GM12864 (cell line): ENCODE data around the gene STMN1.

Experiments
- DNase-seq: peaks from one replicate; pipeline ENCODE4 v3.0.0-alpha.2; 2011; ENCODE audit warnings: low read depth
- H3K4me3 ChIP-seq: 2 replicates; pipeline ENCODE4 v1.5.1; 2011; ENCODE audit warnings: mild to moderate bottlenecking, low read depth, low read length, control low read depth
- TF ChIP-seq, protein P1 (sequence below): IDR thresholded peaks from 2 replicates; pipeline ENCODE4 v1.5.1; 2011; ENCODE audit warnings: low read depth, mild to moderate bottlenecking, moderate library complexity, low read length, control low read depth, inconsistent platforms; ENCODE audit errors: missing control alignments

STMN1 gene

DNA sequence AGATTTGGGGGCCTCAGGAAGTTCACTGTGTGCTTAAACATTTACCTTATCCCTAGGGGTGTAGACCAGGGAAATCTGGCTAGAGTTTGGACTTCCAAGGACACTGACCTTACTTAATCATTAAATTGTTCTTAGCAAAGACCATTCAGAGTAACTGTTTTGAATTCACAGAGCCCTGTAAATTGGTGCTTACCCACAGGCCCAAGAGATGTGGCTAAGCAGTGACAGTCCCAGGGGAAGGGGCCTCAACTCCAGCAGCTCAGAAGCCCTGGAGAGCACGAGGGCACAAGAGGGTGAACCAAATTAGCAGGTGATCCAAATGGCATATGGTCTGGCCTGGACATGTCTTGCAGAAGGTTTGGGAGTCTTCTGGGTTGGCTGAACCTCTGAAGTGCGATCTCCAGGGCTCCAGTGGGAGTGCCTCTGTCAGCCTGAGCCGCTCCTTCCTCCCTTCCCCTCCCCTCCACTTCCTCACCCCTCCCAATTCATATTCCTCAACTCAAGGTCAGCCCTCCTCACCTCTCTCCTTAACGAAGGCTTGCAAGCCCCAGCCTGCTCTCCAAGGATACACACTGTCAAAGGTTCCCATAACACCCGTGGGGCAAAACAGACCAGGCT, 35.0 kb downstream of the STMN1 start:
- H3K4me3 ChIP-seq, result no peak overlapping the region
- TF ChIP-seq, protein P1, sequence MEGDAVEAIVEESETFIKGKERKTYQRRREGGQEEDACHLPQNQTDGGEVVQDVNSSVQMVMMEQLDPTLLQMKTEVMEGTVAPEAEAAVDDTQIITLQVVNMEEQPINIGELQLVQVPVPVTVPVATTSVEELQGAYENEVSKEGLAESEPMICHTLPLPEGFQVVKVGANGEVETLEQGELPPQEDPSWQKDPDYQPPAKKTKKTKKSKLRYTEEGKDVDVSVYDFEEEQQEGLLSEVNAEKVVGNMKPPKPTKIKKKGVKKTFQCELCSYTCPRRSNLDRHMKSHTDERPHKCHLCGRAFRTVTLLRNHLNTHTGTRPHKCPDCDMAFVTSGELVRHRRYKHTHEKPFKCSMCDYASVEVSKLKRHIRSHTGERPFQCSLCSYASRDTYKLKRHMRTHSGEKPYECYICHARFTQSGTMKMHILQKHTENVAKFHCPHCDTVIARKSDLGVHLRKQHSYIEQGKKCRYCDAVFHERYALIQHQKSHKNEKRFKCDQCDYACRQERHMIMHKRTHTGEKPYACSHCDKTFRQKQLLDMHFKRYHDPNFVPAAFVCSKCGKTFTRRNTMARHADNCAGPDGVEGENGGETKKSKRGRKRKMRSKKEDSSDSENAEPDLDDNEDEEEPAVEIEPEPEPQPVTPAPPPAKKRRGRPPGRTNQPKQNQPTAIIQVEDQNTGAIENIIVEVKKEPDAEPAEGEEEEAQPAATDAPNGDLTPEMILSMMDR, result no peak
- no peak for DNase-seq

GRCh38 chr1:25870614-25871013, 35.6 kb downstream of the STMN1 start:
- H3K4me3 ChIP-seq, result no peak overlapping the region
- no peak for DNase-seq
- TF ChIP-seq, protein P1, result no peak

DNA sequence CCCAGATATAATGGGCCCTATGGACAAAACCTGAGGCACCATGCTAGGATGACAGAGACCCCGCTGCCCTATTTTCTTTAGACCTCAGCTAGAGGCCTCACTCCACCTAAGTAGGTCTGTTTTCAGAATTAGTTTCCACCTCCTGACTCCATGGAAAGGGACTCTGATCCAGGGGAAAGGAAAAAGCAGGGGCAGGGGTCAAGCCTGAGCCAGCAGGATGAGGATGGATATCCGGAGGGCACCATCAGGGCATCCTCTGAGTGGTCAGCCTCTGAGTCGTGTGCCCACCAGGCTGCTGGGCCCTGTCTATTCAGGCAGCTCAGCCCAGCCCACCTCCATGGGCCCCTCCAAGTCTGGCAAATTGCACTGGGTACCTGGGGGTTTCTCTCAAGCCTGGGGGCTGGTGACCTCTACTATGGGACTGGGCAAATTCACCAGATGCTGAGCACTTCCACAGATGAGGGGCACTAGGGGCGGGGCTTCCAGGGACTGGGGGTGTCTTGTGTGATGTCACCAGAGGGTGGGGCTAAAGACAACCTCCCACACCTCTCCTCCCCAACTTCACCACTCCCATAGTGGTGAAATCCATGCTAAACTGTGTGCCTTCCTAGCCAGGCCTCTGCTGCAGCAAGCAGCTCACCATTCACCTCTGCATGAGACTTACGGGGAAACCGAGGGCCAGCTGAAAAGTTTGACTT, 36.2 kb downstream of the STMN1 start:
- H3K4me3 ChIP-seq, result no peak overlapping the region
- DNase-seq, result no peak
- TF ChIP-seq, protein P1, result no peak

DNA sequence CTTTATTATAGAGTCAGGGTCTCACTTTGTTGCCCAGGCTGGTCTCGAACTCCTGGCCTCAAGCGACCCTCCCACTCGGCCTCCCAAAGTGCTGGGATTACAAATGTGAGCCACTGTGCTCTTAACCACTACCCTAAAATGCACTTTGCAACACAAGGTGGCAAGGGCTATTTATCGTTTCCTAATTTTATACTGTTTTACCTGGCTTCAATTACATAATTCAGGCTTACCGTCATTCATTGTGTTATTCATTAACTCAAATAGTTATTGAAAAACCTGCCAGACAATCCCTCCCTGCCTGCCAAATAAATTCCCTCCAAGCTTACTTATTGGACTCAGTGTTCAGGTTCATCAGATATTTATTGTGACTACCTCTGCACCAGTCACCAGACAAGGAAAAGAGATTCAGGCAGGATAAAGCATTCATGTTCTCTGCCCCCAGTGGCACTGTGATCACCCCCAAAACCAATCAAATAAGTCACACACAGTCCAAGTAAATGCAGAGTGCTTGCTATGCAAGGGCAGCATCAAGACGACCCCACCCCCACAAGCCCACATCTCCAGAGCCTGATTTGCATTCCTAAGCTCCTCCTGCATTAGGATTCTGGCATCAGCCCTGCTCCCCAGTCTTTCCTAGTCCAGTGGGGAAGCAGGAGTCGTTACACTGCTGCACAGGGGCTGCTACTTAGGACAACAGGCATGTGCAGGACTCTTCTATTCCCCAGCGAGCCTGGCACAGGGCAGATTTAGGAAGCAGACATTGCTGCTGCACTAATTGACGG, 38.8 kb downstream of the STMN1 start:
- TF ChIP-seq, protein P1, result no peak

DNA sequence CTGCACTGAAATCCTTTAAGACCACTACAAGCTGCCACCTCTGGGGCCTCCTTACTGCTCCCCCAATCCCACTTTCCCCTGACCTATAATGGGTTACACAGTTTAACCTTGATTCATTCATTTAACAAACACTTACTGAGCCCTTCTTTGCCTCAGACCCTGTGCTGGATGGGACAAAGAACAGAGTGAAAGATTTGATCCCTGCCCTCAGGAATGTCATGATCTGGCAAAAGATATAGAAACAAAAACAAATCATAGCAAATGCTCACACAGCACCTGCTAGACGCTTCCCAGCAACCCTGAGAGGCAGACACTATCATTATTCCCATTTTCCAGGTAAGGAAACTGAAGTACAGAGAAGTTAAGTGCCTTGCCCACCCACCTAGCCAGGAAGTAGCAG, 39.9 kb downstream of the STMN1 start:
- TF ChIP-seq, protein P1, result no peak
- no peak for DNase-seq
- no peak overlapping the region for H3K4me3 ChIP-seq

More for the DNA sequence above, 38.8 kb downstream of the STMN1 start:
- DNase-seq, result no peak
- no peak overlapping the region for H3K4me3 ChIP-seq

DNA sequence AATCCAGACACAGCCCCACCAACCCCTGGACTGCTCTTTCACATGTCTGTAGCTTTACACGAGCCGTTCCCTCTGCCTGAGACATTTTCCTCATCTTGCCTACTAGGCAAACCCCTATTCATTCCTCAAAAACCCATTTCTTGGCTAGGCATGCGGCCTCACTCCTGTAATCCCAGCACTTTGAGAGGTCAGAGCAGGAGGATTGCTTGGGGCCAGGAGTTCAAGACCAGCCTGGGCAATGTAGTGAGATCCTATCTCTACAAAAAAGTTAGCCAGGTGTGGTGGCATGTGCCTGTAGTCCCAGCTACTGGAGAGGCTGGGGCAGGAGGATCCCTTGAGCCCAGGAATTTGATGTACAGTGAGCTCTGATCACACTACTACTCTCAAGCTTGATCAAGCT, 41.8 kb downstream of the STMN1 start:
- no peak overlapping the region for H3K4me3 ChIP-seq
- no peak for DNase-seq
- TF ChIP-seq, protein P1, result no peak
